Gastroesophageal sphincter (tissue), 4 donors: ENCODE data around the gene USP37. TPM values are rescaled to one million over a fixed set of nuclear protein-coding genes. Genes with fewer than 3 reads are reported as not detected.

Experiments
- ATAC-seq: fragments of 150-250 bp; one replicate; pipeline ENCODE4 v1.9.1; 2016; ENCODE audit warnings: mild to moderate bottlenecking, moderate library complexity
- H3K27ac ChIP-seq, 4 donors: fragments of 200-600 bp; sonication (generic) in 3 of 4; 1 replicate in 3 of 4; 2 replicates in 1 of 4; pipeline ENCODE4 v1.5.1; 2016 to 2019
- H3K27me3 ChIP-seq: fragments of 200-600 bp; sonication (generic); one replicate; pipeline ENCODE4 v1.5.1; 2019
- H3K36me3 ChIP-seq, 2 donors: fragments of 200-600 bp; sonication (generic); one replicate each; pipeline ENCODE4 v1.5.1; 2019; ENCODE audit warnings: control low read depth in 1 of 2
- H3K4me1 ChIP-seq, 3 donors: fragments of 200-600 bp; sonication (generic); 1 replicate in 2 of 3; 2 replicates in 1 of 3; pipeline ENCODE4 v1.5.1; 2016 to 2019; ENCODE audit warnings: control low read depth in 2 of 3
- H3K4me3 ChIP-seq, 2 donors: fragments of 200-600 bp; sonication (generic); one replicate each; pipeline ENCODE4 v1.5.1; 2019; ENCODE audit warnings: mild to moderate bottlenecking in 1 of 2, moderate library complexity in 1 of 2
- H3K9me3 ChIP-seq, 3 donors: fragments of 200-600 bp; sonication (generic); one replicate each; pipeline ENCODE4 v1.5.1; 2017 to 2019; ENCODE audit warnings: control low read depth in 2 of 3
- EP300 ChIP-seq: sonication (generic); formaldehyde crosslinking; IDR thresholded peaks from one replicate; pipeline ENCODE4 v1.6.1; 2017; ENCODE audit warnings: antibody characterized with exemption, mild to moderate bottlenecking
- POLR2A ChIP-seq, 2 donors: fragments of 450-650 bp; IDR thresholded peaks; one replicate each; pipeline ENCODE4 v1.6.1; 2017; ENCODE audit warnings: antibody characterized with exemption in 2 of 2, mild to moderate bottlenecking in 2 of 2, moderate library complexity in 1 of 2
- POLR2AphosphoS5 ChIP-seq: sonication (generic); formaldehyde crosslinking; IDR thresholded peaks from one replicate; pipeline ENCODE4 v1.6.1; 2017; ENCODE audit warnings: antibody characterized with exemption
- WGBS, 2 donors: methylation state at CpG; one replicate each; pipeline ENCODE4 v1.1.5; 2018; ENCODE audit warnings: low coverage in 1 of 2; 5-methylcytosine and 5-hydroxymethylcytosine counted together
- total RNA-seq, 4 donors: library from RNA; depleted of rRNA; stranded (reverse); fragments of >200 nt; gene quantifications; one replicate each; pipeline ENCODE4 v1.1.0, GENCODE V29; 2016
- TF ChIP-seq, protein P1 (sequence below), 4 experiments: fragments of 200-600 bp in 2 of 4; fragments of 450-650 bp in 2 of 4; sonication (generic) in 1 of 4; IDR thresholded peaks; one replicate each; pipeline ENCODE4 v1.5.1; 2017 to 2019; ENCODE audit warnings: antibody characterized with exemption in 4 of 4, mild to moderate bottlenecking in 2 of 4, moderate library complexity in 2 of 4

Gene USP37
- total RNA-seq, 4 donors from 2014 or later: 8.3 to 17.4 (median 9.0) TPM

DNA sequence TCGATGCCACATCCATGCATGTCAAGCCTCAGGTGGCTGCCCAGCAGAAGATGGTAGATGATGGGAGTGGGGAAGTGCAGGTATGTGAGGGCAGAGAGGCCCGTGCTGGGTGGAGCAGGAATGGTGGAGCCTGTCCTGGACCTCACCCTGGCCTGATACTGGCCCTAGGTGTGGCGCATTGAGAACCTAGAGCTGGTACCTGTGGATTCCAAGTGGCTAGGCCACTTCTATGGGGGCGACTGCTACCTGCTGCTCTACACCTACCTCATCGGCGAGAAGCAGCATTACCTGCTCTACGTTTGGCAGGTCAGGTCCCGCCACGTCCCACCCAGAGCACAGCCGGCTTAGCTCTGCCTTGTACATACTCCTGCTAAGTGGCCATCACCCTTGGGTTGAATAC is 136.3 kb downstream of the USP37 start:
- H3K27ac ChIP-seq: no peak overlapping the region

GRCh38 chr2:218430721-218431120 is 137.4 kb downstream of the USP37 start:
- no peaks in the 10 kb centered on the region for H3K36me3 ChIP-seq
- 80 to 87% methylated on average over 2 to 7 of the region's 11 CpGs for WGBS, 2 donors
- H3K9me3 ChIP-seq: no peaks in the 10 kb centered on the region
- H3K27me3 ChIP-seq: no peaks in the 10 kb centered on the region
- no peak overlapping the region for H3K27ac ChIP-seq
- H3K4me3 ChIP-seq: no peak overlapping the region
- TF ChIP-seq POLR2AphosphoS5 (no peak), EP300 (no peak), POLR2A (IDR thresholded peaks at IDR 0.05) (no peak)
- TF ChIP-seq, protein P1, sequence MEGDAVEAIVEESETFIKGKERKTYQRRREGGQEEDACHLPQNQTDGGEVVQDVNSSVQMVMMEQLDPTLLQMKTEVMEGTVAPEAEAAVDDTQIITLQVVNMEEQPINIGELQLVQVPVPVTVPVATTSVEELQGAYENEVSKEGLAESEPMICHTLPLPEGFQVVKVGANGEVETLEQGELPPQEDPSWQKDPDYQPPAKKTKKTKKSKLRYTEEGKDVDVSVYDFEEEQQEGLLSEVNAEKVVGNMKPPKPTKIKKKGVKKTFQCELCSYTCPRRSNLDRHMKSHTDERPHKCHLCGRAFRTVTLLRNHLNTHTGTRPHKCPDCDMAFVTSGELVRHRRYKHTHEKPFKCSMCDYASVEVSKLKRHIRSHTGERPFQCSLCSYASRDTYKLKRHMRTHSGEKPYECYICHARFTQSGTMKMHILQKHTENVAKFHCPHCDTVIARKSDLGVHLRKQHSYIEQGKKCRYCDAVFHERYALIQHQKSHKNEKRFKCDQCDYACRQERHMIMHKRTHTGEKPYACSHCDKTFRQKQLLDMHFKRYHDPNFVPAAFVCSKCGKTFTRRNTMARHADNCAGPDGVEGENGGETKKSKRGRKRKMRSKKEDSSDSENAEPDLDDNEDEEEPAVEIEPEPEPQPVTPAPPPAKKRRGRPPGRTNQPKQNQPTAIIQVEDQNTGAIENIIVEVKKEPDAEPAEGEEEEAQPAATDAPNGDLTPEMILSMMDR (IDR thresholded peaks at IDR 0.05): no peak
- H3K4me1 ChIP-seq: no peaks in the 10 kb centered on the region
- ATAC-seq: no peak

More for the DNA sequence above, 136.3 kb downstream of the USP37 start:
- Histone ChIP-seq H3K4me1 (no peaks in the 10 kb centered on the region), H3K36me3 (no peaks in the 10 kb centered on the region), H3K4me3 (no peak overlapping the region), H3K27me3 (no peaks in the 10 kb centered on the region), H3K9me3 (no peaks in the 10 kb centered on the region)
- no peak for TF ChIP-seq EP300
- no peak for TF ChIP-seq POLR2A (IDR thresholded peaks at IDR 0.05)
- TF ChIP-seq, protein P1 (IDR thresholded peaks at IDR 0.05): no peak
- no peak for TF ChIP-seq POLR2AphosphoS5
- no peak for ATAC-seq
- 83 to 92% methylated on average over 5 of the region's 10 CpGs for WGBS, 2 donors

DNA sequence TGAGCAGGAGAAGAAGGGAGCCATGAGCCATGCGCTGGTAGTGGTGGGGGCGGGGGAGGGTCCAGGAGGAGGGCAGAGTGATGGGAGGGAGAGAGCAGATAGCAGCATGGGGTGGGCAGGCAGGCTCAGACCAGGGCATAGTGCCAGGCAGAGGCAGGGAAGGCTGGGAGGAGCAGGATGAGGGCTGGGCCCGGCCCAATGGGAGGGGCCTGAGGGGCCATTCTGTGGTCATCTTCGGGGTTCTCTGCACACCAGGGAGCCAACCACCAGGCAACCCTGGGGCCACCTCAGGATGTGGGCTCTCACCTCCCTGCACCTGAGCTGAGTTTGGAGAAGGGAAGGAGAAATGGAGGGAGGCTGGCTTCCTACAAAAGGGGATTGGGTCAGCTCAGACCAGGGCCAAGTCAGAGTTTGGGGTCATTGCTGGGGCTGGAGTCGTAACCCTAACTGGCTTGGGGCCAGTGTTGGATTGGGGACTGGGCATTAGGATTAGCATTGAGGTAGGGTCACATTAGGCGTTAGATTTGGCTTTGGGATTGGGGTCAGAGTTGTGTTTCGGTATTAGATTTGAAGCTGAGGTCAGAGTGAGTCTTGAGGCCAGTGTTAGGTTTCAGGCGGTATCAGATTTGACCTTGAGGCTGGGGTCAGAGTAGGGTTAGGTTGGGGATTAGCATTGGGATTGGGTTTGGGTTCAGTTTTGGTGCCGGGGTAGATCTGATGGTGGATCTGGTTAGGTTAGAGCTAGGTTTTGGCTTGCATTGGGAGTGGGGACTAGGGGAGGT is 138.0 kb downstream of the USP37 start:
- Histone ChIP-seq H3K4me1 (no peaks in the 10 kb centered on the region), H3K36me3 (no peaks in the 10 kb centered on the region), H3K9me3 (no peaks in the 10 kb centered on the region), H3K4me3 (no peak overlapping the region), H3K27me3 (no peaks in the 10 kb centered on the region), H3K27ac (no peak overlapping the region)
- 69 to 73% methylated on average over 5 to 7 of the region's 9 CpGs for WGBS, 2 donors
- peak; percentile 36 for ATAC-seq
- TF ChIP-seq, protein P1 (IDR thresholded peaks at IDR 0.05): no peak
- TF ChIP-seq POLR2A (IDR thresholded peaks at IDR 0.05): no peak
- no peak for TF ChIP-seq POLR2AphosphoS5
- no peak for TF ChIP-seq EP300

DNA sequence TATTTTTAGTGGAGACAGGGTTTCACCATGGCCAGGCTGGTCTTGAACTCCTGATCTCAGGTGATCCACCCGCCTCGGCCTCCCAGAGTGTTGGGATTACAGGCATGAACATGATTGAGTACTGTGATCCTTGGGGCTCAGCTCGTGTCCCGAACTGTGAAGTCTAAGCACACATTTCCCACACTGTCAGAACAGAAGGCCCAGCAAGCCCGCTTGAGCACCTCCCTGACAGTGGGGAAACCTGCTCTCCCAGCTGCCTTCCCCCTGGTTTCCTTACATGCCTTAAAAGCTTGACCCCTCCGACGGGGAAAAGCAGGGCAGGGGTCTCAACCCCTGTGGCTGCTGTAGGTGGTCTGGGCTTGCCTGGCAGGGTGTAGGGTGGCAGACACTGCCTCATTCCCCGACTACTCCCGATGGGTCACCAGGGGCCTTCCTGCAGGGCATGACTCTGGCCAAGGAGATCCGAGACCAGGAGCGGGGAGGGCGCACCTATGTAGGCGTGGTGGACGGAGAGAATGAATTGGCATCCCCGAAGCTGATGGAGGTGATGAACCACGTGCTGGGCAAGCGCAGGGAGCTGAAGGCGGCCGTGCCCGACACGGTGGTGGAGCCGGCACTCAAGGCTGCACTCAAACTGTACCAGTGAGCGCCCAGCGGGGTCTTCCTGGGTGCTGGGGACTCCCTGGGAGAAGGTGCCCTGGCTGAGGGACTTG is 139.1 kb downstream of the USP37 start:
- no peak for TF ChIP-seq EP300
- TF ChIP-seq POLR2AphosphoS5: no peak
- TF ChIP-seq, protein P1 (IDR thresholded peaks at IDR 0.05): no peak
- no peak for TF ChIP-seq POLR2A (IDR thresholded peaks at IDR 0.05)
- no peaks in the 10 kb centered on the region for H3K27me3 ChIP-seq
- no peaks in the 10 kb centered on the region for H3K9me3 ChIP-seq
- no peak overlapping the region for H3K4me3 ChIP-seq
- no peak for ATAC-seq
- 97% methylated on average over 6 of the region's 24 CpGs; no CpG with 5 or more reads in 1 of the 2 donors for WGBS, 2 donors
- H3K27ac ChIP-seq: no peak overlapping the region
- H3K36me3 ChIP-seq: no peaks in the 10 kb centered on the region
- H3K4me1 ChIP-seq: no peaks in the 10 kb centered on the region
